Articular chondrocyte of knee joint (primary cell): ENCODE results near the gene HERC6. TPM values are rescaled to one million over a fixed set of nuclear protein-coding genes. Genes with fewer than 3 reads are reported as not detected.

ENCODE experiments used
- small RNA-seq: library from RNA; depleted of rRNA; stranded (forward); fragments of <200 nt; gene quantifications from one replicate; pipeline ENCODE3, GENCODE V24; 2012
- total RNA-seq: library from RNA; depleted of rRNA; stranded (reverse); fragments of >200 nt; gene quantifications from 2 replicates; pipeline ENCODE4 v1.2.3, GENCODE V29; 2012

HERC6 gene
- 8.5 and 13.5 TPM in 2 replicates for total RNA-seq

DNA sequence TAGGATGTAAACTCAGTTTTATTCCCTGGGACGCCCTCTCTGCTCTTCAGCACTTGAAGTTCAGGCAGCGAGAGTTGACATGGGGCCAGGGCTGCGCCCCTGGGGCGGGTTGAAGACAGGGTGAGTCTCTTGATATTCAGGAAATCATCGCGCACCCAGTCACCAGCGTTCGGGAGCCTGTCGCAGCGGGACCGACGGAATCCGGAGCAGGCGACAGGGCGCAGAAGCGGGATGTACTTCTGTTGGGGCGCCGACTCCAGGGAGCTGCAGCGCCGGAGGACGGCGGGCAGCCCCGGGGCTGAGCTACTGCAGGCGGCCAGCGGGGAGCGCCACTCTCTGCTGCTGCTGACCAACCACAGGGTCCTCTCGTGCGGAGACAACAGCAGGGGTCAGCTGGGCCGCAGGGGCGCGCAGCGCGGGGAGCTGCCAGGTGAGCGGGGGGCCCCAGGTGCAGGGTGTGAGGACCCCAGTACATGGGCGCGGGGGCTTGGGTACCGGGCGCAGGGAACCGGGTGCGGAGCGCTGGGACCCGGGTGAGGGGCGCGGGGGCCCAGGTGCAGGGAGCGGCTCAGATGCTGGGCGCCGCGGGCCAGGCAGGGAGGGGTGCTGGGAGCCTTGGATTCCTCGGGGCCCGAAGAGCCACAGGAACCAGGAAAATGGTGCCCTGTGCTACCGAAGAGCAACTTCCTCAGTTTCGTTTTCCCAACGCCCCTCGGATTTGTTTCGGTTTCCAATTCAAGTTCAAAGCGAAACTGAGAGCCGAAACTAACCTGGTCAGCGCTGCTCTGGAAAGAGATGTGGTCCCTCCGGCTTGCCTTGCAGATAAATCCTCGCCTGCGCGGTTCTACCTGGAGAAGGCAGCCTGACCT, at the start of gene HERC6:
Gene HERC6 (plus strand): TSS at position 162 of the 869 bp plus-strand sequence. CDS start 70 bp downstream, at position 232.

DNA sequence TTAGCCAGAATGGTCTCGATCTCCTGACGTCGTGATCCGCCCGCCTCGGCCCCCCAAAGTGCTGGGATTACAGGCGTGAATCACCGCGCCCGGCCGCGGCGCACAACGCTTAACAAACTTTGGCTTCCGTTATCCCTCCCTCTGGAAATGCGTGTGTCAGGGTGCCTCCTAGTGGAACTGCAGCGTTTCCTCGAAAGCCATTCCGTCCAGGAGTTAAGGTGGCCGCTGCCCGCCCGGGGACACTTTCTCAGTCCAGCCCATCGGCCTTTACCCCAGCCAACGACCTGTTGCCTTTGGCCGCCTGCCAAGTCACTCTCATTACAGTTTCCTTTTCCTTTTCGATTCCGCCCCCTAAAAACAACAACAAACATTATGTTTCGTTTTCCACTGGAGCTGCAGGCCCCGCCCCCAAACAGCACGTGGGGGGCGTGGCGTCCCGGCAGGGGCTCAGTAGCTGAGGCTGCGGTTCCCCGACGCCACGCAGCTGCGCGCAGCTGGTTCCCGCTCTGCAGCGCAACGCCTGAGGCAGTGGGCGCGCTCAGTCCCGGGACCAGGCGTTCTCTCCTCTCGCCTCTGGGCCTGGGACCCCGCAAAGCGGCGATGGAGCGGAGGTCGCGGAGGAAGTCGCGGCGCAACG, 78.1 kb downstream of the HERC6 start, which contains the start of gene HERC5:
Gene HERC5 (plus strand): TSS at position 450 of the 637 bp plus-strand sequence. CDS start 151 bp downstream, at position 601.

Small RNAs within 50 kb of the gene (small RNA-seq; reads per million reads assigned to genes)
- not detected for gene RF00019

Other genes starting within 250 kb of the HERC6 start
- 0.39 and 0.65 TPM in 2 replicates for gene ABCG2, start 220.2 kb upstream of the HERC6 start, total RNA-seq
- gene PPM1K, start 94.3 kb upstream of the HERC6 start, total RNA-seq: 9.2 and 9.3 TPM in 2 replicates
- 1.3 and 2.9 TPM in 2 replicates for gene HERC5, start 78.3 kb downstream of the HERC6 start, total RNA-seq
- gene PYURF, start 144.9 kb downstream of the HERC6 start, total RNA-seq: 63.1 and 81.6 TPM in 2 replicates
- gene HERC3, start 213.6 kb downstream of the HERC6 start, total RNA-seq: 24.2 and 31.7 TPM in 2 replicates